Hepatocyte (in vitro differentiated cells): ENCODE data around the gene DNAI2.

Source experiments
- CTCF ChIP-seq: fragments of 200-600 bp; sonication (generic); IDR thresholded peaks from 2 replicates; pipeline ENCODE4 v1.5.1; 2016; ENCODE audit warnings: antibody characterized with exemption, mild to moderate bottlenecking; ENCODE audit not compliant: poor library complexity
- EZH2 ChIP-seq: fragments of 200-600 bp; sonication (generic); IDR thresholded peaks from 2 replicates; pipeline ENCODE4 v1.6.1; 2016; ENCODE audit warnings: antibody characterized with exemption, mild to moderate bottlenecking, borderline replicate concordance
- EZH2phosphoT487 ChIP-seq: fragments of 200-600 bp; sonication (generic); IDR thresholded peaks from one replicate; pipeline ENCODE4 v1.6.1; 2018; ENCODE audit warnings: antibody characterized with exemption, mild to moderate bottlenecking, low read depth, moderate library complexity; ENCODE audit not compliant: unreplicated experiment, severe bottlenecking

- TF ChIP-seq CTCF (no peak), EZH2 (no peak), EZH2phosphoT487 (no peak)
Observed at GRCh38 chr17:74350486-74350885, 76.5 kb downstream of the DNAI2 start.
